GM18508 (cell line): Measurements from ENCODE around the gene ADK.

ENCODE experiments used
- ATAC-seq: cut with Tn5 transposase; IDR thresholded peaks from one replicate; pipeline ENCODE4 v1.9.1; 2021; ENCODE audit warnings: moderate number of reproducible peaks; ENCODE audit not compliant: insufficient read depth, unreplicated experiment

The ADK gene

DNA sequence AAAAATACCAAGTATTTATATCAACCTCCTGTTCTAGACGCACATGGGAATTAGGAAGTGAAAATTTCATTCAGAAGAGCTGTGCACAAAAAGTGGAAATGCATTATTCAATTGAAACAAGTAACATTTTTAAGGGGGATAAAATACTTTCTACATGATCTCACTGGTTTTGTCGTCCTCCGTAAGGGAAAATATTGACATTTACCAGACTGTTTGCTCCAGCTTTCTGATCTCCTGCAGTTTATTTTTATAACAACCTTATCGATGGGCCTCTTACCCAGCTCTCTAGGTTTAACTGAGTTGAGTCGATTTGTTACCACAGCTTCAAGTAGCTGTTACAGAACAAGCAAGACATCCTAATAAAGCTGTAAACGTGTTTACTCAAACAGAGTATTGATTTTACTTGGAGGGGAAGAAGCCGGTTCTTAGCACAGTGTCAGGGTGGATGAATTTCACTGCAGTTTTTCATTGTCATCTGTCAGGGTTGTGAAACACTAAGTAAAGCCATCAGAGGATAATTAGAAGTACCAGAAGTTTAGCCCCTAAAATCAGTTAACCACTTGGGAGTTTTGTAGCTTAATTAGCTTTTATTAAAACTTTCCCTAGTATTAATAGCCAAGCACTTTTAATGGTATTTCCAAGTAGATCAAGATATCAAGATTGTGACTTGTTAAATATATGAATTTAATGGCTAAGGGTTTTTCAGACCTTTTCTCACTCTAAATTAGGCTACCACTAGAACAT is 532.8 kb downstream of the ADK start:
- no peak for ATAC-seq

GRCh38 chr10:74684462-74684861 is 533.4 kb downstream of the ADK start:
- no peak for ATAC-seq

- no peak for ATAC-seq
These were observed 534.5 kb downstream of the ADK start for GRCh38 chr10:74685564-74685963.

DNA sequence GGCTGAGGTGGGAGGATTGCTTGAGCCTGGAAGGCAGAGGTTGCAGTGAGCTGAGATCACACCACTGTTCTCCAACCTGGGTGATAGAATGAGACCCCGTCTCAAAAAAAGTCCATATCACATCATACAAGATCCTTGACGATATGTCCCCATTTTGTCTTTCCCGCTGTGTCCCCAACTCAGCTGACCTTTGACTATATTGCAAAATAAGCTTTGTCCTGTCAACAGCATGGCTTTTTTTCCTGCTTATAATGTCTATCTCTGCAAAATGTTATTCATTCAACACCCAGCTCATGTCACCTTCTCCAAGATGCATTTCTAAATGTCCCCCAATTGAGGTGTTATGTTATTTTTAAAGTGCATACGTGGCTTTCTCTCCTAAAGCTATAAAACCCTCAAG is 539.4 kb downstream of the ADK start:
- no peak for ATAC-seq

DNA sequence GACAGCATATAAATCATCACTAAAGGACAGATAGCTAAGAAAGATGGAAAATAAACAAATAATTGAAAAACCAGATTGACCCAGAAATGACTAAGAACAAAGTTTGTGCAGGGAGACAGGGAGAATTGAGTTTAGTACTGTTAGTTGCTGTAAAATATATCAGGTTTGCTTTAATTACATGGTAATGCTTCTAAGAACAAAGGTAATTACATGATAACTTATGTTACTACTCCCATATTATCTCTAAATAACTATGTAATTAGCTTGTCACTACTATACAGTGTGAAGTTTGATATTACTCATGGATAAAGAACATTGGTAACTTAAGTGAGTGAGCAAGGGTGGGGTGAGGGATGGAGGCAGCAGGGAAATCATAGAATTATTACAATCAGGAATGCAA is 540.1 kb downstream of the ADK start:
- no peak for ATAC-seq

DNA sequence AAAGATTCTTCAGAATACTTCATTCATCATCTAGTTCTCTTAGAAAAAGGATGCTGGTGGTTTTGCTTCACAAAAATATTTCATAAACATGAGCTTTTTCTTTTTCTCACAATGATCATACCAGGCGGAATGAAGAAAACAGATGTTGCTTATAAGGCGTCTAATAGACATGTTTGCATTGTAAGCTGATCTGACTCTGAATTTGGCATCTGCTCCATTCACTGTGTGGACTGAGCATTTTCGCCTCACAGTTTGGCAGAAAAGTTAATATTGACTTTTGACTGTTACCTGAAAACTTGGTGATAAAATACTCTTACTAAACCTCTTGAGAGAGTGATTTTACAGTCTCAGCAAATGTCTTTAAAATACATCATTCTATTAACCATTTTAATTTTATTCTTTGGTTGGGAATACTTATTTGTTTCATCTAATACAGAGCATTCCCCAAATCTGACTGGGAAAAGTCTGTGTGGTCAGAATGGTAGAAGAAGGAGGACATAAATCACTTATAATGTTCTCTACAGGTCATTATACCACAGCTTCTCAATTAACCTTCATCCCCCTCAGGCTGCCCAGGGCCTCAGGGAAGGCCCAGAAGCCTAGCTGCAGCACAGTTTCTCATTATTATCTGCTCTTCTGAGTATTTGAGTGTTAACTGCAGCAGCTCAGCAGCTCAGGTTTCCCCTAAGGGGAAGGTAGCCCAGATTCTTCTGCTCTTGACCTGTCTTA is 553.8 kb downstream of the ADK start:
- no peak for ATAC-seq

DNA sequence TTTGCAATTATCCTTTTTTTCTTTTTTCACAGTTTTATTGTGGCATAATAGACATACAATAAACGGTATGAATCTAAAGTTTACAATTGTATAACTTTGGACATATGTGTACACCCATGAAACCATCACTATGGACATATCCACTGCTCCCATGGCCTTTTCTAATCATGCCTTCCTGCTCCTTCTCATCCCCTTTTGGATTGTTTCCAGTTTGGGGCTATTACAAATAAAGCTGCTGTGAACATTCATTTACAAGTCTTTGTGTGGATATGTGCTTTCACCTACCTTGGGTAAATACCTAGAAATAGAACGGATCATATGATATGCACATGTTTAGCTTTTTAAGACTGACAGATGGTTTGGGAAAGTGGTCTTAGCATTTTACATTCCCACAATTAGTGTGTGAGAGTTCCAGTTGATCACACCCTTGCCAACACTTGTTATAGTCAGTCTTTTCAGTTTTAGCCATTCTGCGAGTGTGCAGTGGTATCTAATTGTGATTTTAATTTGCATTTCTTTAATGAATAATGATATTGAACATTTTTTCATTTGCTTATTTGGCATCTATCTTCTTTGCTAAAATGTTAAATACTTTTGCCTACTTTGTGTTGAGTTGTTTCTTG is 554.4 kb downstream of the ADK start:
- ATAC-seq = no peak

DNA sequence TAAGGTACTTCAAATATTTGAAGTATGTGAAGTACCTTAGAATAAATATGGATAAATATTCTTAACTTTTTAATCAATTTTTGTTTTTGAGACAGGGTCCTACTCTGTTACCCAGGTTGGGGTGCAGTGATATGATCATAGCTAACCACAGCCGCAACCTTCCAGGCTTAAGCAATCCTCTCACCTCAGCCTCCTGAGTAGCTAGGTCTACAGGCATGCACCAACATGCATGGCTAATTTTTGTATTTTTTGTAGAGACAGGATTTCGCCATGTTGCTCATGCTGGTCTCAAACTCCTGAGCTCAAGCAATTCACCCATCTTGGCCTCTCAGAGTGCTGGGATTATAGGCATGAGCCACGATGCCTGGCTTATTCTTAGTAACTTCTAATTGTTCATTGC is 555.9 kb downstream of the ADK start:
- ATAC-seq = no peak

DNA sequence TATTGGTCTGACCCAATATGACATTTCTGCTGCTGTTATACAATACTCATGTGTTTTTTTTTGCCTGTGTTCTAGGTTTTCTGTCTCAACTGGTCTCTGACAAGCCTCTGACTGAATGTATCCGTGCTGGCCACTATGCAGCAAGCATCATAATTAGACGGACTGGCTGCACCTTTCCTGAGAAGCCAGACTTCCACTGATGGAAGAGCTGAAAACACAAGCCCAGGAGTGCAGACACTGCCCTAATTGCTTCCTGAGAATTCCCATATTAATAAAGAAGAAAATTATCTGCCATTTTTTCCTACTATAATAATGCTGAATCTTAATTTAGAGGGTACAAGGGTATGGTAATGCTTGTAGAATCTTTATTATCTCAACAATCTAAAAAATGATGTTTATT is 557.2 kb downstream of the ADK start:
- ATAC-seq = no peak

DNA sequence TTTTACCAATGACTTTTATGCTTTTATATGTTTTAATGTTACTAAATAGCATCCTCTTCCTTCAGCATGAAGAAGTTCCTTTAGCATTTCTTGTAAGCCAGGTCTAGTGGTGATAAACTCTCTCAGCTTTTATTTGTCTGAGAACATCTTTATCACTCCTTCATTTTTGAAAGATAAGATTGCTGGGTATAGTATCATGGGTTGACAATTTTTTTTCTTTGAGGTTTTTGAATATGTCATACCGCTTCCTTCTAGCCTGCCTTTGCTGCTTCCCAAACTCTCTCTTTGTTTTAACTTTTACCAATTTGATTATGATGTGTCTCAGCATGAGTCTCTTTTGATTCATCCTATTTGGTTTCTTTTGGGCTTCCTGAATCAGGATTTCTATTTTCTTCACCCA is 567.2 kb downstream of the ADK start:
- no peak for ATAC-seq

DNA sequence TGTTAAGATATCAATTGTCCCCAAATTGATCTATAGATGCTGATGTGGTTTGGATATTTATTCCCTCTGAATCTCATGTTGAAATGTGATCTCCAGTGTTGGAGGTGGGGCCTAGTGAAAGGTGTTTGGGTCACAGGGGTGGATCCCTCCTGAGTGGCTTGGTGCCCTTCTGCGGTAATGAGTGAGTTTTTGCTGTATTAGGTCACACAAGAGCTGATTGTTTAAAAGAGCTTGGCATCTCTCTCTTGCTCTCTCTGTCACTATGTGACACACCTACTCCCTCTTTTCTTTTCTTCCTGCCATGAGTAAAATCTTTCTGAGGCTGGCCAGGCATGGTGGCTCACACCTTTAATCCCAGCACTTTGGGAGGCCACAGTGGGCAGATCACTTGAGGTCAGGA is 577.2 kb downstream of the ADK start:
- ATAC-seq = no peak

DNA sequence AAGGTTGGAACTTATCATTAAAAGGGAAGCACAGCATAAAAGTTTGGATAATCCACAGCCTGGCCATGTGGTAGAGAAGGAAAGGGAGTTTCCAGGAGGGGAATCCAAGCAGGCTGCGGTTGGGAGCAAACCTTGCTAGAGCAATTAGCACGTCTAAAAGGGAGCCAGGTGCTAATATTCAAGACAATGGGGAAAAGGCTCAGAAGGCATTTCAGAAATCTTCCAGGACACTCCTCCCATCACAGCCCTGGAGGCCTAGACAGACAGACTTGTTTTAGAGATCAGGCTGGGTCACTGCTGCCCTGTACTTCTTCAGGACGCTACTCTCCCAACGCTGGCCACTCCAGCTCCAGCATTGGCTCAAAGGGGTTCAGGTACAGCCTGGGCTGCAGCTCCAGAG is 579.2 kb downstream of the ADK start:
- ATAC-seq = no peak

- no peak for ATAC-seq
These were observed 582.6 kb downstream of the ADK start for GRCh38 chr10:74733612-74734011.

- ATAC-seq = no peak
These were observed 585.0 kb downstream of the ADK start for GRCh38 chr10:74736029-74736428.

DNA sequence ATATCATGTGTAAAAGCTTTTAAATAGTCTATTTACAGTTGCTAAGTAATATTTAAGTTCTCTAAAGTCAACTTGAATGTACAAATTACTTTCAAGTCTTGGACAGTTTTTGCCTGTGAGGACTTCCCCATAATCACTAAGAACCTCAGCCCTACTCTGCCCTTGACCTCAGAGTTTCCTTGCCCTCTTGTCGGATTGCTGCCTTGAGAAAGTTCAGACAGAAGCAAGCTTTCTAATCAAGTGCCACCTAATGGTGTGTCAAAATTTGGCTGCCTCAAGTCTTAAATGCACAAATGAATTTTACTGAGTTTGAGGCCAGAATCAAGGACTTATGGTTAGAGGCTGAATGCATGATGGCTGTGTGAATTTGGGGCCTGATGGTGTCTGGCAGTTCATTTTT is 587.0 kb downstream of the ADK start:
- ATAC-seq = no peak

DNA sequence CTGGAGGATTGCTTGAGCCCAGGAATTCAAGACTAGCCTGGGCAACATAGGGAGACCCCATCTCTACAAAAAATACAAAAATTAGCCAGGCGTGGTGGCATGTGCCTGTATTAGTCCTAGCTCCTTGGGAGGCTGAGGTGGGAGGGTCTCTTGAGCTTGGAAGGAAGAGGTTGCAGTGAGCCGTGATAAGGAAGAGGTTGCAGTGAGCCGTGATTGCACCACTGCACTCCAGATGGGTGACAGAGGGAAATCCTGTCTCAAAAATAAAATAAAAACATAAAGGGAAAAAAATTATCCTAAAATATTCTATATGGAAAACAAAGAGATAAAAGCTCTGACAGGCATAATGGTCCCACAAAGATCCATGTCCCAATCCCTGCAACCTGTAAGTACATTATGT is 587.5 kb downstream of the ADK start:
- no peak for ATAC-seq

DNA sequence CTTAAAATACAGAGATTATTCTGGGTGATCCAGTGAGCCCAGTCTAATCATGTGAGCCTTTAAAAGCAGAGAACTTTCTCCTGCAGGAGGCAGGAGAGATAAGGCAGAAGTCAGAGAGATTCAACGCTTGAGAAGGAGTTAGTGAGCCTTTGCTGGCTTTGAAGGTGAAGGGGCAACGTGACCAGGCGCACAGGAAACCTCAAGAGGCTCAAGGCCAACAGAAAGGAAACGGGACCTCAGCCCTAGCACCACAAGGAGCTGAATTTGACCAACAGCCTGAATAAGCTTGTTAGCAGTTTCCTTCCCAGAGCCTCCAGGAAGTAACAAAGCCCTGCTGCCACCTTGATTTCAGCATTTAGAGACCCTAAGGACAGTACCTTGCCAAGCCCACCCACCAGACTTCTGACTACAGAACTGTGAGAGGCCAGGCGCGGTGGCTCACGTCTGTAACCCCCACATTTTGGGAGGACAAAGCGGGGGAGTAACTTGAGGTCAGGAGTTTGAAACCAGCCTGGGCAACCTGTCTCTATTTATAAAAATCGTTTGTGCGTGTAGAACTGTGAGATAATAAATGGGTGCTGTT is 588.1 kb downstream of the ADK start:
- ATAC-seq = peak; percentile 57

- no peak for ATAC-seq
These were observed 592.4 kb downstream of the ADK start for GRCh38 chr10:74743401-74743800.

GRCh38 chr10:74745449-74745848 is 594.4 kb downstream of the ADK start:
- no peak for ATAC-seq

DNA sequence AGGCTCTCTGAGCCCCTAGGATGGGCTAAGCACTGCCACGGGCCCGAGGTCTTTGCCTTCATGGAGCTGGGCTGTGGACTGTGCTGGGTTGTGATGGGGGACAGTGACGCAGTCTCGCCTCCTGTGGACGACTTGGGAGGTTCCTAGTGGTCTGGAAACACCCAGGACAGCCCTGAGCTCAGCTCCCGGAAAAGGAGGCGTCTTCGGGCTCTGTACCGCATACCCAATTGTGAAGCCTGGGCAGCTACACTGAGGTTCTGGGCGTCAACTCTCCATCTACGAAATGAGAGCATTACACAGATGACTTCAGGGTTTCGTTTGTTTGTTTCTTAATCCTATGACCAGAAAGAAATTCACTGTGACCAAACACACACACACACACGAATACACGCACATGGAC is 595.8 kb downstream of the ADK start:
- ATAC-seq = no peak

DNA sequence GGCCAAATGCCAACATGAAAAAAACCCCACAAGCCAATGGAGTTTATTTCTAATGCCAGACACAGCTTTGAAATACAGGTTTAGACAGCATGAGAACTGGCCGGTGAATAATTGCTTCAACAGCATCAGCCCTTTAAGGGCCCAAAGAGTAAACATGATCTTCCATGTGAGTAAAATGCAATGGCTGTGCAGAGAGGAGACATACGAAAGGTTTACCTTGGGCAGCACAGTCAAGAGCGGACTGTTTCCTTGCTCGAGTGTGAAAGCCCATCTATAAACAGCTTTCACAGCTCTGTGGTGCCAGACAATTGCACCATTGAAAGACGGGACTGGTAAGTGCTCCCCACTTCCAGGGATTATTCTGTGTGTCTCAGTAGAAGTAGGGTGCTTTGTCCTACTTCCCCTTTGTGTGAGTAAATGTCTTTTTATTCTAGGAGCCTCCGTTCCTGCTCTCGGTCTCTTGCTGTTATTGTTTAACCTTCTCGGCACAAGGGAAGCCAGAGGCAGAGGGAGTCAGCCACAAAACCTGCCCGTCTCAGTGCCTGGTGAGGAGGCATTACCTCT is 597.5 kb downstream of the ADK start:
- ATAC-seq = no peak
